T-helper 1 cell treated with Interleukin-12 subunit alpha and Interleukin-12 subunit beta and Interleukin-4 antibody, amounts not matched to agents 30 ng/mL and 1 ng/mL, for 36 hours (primary cell): ENCODE data around the gene KCNE1. TPM values are rescaled to one million over a fixed set of nuclear protein-coding genes. Genes with fewer than 3 reads are reported as not detected.
"Not testable (repeated sequence)": the region's sequence is repeated elsewhere in the genome, so short reads cannot be mapped to it uniquely, and the experiment has no call there.

Experiments used
- intact Hi-C: fragments of 100-400 bp; cut with micrococcal nuclease; formaldehyde crosslinking; loops from one replicate; pipeline ENCODE4 v1.15.1; 2024
- total RNA-seq: library from RNA; stranded (reverse); gene quantifications from 2 replicates; pipeline ENCODE4 v1.2.3, GENCODE V29; 2022

Gene KCNE1
- total RNA-seq, 1 donor from 2014 or later = 0.37 TPM

DNA sequence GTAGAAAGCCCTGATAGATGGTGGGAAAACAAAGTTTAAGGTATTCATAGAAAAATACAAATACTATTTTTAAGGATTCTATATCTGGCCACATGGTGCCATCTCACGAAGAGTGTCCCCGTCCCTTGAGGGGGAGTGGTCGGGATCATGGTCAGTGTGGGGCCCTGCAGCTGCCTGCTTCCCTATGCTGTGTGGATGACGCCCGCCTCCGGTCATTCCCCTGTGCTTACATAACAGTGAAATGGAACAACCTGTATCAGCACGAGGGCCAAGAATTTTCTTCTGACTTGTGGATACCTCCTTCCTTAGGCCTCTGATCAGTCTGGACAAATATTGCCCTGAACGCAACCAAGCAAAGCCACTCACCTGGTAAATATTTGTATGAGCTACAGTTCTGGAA, 84.7 kb downstream of the KCNE1 start:
- intact Hi-C loops = not testable (repeated sequence)

DNA sequence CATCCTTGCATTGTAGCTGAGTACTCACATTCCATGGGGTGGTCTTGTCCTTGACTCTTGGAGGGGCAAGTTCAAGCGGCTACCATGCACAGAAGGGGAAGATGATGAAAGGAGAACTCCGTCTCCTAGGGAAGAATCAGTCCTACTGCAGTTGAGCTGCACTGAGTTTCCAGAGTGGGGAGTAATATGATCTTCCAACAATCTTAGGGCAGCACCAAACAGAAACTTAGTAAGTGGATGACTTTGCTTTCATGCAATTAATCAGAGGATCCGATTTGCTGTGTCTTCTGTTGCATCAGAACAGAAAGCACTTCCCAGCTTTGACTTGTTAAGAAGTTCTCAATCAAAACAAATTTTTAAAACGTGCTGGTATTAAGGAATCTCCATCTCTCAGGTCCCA, 88.2 kb downstream of the KCNE1 start, which contains the start of gene SMIM34:
Gene SMIM34, minus strand, starts transcription at position 147 of the 400 bp plus-strand sequence. Its CDS starts 112 bp downstream, at position 35.
- intact Hi-C loops = not testable (repeated sequence)

DNA sequence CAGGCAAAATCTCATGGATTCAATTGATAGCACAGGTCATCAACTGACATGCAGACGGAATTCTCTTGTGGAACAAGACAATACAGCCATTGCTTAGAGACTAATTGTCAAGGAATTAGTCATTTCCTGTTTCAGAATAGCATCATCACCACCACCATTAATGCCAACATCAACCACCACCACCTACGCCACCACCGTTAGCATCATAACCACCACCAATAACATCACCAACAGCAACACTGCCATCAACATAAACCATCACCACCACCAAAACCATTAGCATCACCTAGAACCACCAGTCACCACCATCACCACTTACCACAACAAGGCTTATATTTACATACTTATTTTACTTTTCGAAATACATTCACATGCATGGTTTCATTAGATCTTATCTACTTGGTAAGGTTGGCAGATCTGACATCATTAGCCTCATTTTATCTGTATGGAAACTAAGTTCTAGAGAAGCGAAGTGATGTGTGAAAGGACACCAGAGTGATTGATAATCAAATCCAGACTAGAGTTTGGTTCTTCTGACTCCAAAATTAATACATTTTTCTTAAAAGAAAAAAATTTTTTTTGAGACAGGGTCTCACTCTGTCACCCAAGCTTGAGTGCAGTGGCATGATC, 94.4 kb downstream of the KCNE1 start:
- intact Hi-C loops = not testable (repeated sequence)

DNA sequence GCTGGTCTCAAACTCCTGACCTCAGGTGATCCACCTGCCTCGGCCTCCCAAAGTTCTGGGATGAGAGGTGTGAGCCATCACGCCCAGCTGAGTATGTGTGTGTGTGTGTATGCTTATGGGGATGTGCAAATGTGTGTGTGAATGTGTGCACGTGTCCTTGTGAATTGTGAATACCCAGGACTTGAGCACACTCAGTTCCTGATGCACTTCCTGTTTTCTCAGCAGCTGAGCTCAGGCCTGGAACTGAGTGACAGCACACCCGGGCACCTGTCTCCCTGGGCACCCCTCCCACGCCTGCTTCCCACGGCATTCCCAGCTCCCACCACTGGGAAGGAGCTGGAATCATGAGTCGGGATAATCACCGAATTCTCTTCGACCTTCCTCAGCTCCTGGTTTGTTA, 104.7 kb downstream of the KCNE1 start:
- intact Hi-C loops = not testable (repeated sequence)

DNA sequence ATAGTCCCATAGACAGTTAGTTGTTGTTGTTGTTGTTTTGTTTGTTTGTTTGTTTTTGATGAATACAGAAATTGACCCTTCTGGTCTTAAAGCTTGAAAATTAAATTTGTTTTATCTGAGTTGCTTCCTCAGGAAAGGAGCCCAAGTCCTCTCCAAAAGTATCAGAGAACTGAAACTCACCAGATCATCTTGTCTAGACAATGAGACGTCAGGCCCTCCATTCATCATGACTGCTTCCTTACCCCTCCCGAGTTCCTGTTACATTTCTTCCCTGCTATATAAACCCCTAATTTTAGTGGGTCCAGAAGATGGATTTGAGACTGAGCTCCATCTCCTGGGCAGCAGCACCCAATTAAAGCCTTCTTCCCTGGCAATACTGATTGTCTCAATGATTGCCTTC, 105.3 kb downstream of the KCNE1 start:
- intact Hi-C loops = not testable (repeated sequence)

DNA sequence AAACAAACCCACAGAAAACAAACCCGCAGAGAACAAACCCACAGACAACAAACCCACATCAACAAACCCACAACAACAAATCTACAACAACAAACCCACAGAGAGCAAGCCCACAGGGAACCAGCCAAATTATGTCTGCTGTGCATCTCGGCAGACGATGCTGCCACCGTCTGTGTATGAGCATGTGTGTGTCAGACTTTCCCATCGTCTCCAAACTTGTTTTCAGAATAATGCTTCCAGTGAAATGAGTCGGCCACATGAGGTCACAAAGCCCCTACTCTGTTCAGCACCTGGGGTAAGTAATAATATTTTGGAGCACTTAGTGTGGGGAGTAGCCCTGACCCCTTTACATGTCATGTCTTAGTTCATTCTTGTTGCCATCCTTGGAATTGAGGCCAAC, 105.9 kb downstream of the KCNE1 start:
- intact Hi-C loops = not testable (repeated sequence)

DNA sequence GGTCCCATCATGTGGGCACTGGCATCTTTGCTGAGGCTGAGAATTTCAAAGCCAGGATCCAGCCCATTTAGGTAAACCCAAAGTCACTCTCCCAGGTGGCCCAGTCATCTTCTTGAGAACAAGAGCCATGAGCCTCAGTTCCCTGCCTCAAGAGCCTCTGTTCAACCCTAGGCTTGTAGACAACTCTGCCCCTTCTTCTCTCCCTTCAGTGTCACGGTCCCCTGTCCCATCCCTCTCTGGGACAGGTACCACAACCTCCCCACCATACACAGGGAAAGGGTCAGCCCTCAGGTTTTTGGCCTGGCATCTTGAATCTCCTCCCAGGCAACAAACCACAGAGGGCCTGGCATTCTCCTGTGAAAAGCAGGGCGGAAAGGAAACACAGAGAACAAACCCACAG, 106.3 kb downstream of the KCNE1 start:
- intact Hi-C loops = not testable (repeated sequence)

DNA sequence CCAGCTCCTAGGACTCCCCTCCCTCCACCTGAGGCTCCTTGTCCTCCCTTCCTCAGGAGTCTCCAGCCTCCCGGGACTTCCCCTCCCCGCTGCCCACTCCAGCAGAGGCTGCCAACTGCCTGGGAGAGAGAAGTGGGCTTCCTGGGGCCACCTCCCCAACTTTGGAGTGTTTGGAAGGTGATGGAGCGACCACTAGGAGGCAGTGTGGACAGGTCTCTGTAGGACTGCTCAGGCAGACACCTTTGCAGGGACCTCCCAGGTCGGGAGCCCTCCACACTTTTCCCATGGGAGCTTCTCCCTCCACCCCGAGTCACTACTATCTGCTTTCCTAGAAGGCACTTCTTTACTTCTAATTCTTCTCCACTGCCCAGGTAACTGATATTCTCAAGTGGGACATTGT, 107.3 kb downstream of the KCNE1 start:
- intact Hi-C loops = not testable (repeated sequence)

DNA sequence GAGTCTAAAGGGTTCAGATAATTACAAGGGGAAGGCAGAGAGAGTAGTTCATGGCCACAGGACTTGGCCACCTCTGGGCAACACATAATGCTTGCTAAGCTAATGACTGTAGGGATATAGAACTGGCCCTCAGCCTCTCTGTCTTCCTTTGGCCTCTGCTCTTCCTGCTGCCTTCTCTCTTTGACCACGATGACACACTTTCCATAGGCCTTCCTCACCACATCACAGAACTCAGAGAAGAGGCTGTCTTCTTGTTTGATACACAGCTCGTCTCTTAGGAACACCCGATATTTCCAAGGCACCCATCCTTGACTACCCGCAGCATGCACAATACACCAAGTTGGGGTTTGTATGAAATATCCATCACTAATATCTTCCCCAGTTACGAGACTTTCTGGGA, 111.5 kb downstream of the KCNE1 start:
- intact Hi-C loops = not testable (repeated sequence)

Other genes starting within 250 kb of the KCNE1 start
- gene KCNE2, start 148.2 kb downstream of the KCNE1 start, total RNA-seq = not detected in 2 replicates
- 15.3 and 16.8 TPM in 2 replicates for gene SMIM11, start 136.7 kb downstream of the KCNE1 start, total RNA-seq
- not detected in 2 replicates for gene SMIM34, start 88.3 kb downstream of the KCNE1 start, total RNA-seq
- 8.4 and 8.7 TPM in 2 replicates for gene RCAN1, start 102.9 kb upstream of the KCNE1 start, total RNA-seq
- 0.05 TPM in 1 of 2 replicates, not detected in the other for gene CLIC6, start 156.8 kb upstream of the KCNE1 start, total RNA-seq